GM23248 (cell line): ENCODE results near the gene TSEN15.

Experiments
- EZH2 ChIP-seq: fragments of 200-600 bp; sonication (generic); IDR thresholded peaks from 2 replicates; pipeline ENCODE4 v1.6.1; 2018; ENCODE audit warnings: antibody characterized with exemption, mild to moderate bottlenecking; ENCODE audit not compliant: insufficient read depth, poor library complexity, severe bottlenecking
- EZH2phosphoT487 ChIP-seq: fragments of 200-600 bp; sonication (generic); IDR thresholded peaks from 2 replicates; pipeline ENCODE4 v1.6.1; 2018; ENCODE audit warnings: antibody characterized with exemption, moderate library complexity, mild to moderate bottlenecking, low read depth; ENCODE audit not compliant: insufficient read depth

DNA sequence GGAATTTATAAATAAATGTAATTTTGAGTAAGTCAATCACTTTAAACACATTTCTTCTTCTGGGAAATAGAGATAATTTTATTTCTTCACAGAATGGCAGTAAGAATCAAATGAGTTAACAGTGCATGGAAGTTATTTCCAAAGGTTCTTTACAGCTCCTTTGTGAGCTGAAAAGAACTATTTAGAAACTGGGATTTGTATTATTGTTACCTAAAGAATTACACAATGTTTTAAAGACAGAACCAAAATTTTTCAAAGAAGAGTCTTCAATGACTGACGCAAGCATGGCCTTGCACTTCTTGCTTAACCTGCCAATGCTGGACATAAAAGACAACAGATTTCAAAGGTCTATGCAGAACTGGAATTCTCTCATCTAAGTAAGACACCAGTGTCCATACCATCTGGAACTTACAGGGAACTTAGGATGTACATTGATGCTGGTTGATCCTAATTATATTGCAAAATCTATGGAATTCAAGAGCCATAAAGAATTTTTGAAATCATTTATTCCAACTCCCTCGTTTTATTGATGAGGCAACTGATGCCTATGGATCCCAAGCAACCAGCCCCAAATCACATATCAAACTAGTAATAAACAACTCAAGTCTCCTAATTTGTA is 16.7 kb upstream of the TSEN15 start:
- TF ChIP-seq EZH2phosphoT487 (no peak), EZH2 (no peak)
